Myocyte (in vitro differentiated cells): ENCODE measurements around the gene TLR9. TPM values are rescaled to one million over a fixed set of nuclear protein-coding genes. Genes with fewer than 3 reads are reported as not detected.

ENCODE experiments used
- DNase-seq: peaks from one replicate; pipeline ENCODE4 v3.0.0-alpha.2; 2012; ENCODE audit warnings: low read depth
- total RNA-seq: library from RNA; depleted of rRNA; stranded (reverse); fragments of >200 nt; gene quantifications from 2 replicates; pipeline ENCODE4 v1.2.3, GENCODE V29; 2014

The TLR9 gene
- total RNA-seq, 1 donor from 2014 or later: 0.05 TPM

- DNase-seq: no peak
Observed at GRCh38 chr3:52248165-52248541, 22.7 kb upstream of the TLR9 start.

- DNase-seq: no peak
Observed at GRCh38 chr3:52247409-52248164, 22.1 kb upstream of the TLR9 start.

- no peak for DNase-seq
Observed at GRCh38 chr3:52246728-52247408, 21.4 kb upstream of the TLR9 start.

GRCh38 chr3:52246264-52246620 lies 20.8 kb upstream of the TLR9 start:
- DNase-seq: no peak

- DNase-seq: peak; percentile 44
Observed at GRCh38 chr3:52245322-52246263, 20.1 kb upstream of the TLR9 start, which contains the start of gene PPM1M. PPM1M (plus strand) TSS chr3:52245759; CDS start chr3:52245825, 66 bp downstream.

GRCh38 chr3:52243791-52244628 lies 18.6 kb upstream of the TLR9 start:
- no peak for DNase-seq

GRCh38 chr3:52242039-52242438 lies 16.6 kb upstream of the TLR9 start:
- no peak for DNase-seq

- DNase-seq: no peak
Observed at GRCh38 chr3:52240886-52241370, 15.5 kb upstream of the TLR9 start.

- DNase-seq: peak; percentile 87
Observed at GRCh38 chr3:52240059-52240885, 14.8 kb upstream of the TLR9 start.

- DNase-seq: peak; percentile 73
Observed at GRCh38 chr3:52238761-52239701, 13.6 kb upstream of the TLR9 start, which contains the start of gene TWF2. TWF2 (minus strand) TSS chr3:52239158; CDS start chr3:52239016, 142 bp downstream.

GRCh38 chr3:52238193-52238760 lies 12.8 kb upstream of the TLR9 start:
- DNase-seq: no peak

GRCh38 chr3:52237657-52238172 lies 12.3 kb upstream of the TLR9 start:
- peak; percentile 94 for DNase-seq

- DNase-seq: no peak
Observed at GRCh38 chr3:52237006-52237656, 11.7 kb upstream of the TLR9 start.

GRCh38 chr3:52236424-52236886 lies 11.0 kb upstream of the TLR9 start:
- peak; percentile 58 for DNase-seq

- peak; percentile 52 for DNase-seq
Observed at GRCh38 chr3:52234516-52235447, 9.3 kb upstream of the TLR9 start.

- DNase-seq: no peak
Observed at GRCh38 chr3:52233968-52234367, 8.5 kb upstream of the TLR9 start.
